Osteoblast (primary cell): ENCODE measurements around the gene HSPA4. TPM values are rescaled to one million over a fixed set of nuclear protein-coding genes. Genes with fewer than 3 reads are reported as not detected.
A peak's percentile ranks its signal among the peaks of the same experiment; 100 is the strongest.
"Not testable (repeated sequence)": the region's sequence is repeated elsewhere in the genome, so short reads cannot be mapped to it uniquely, and the experiment has no call there.

Experiments
- DNase-seq: peaks from one replicate; pipeline ENCODE4 v3.0.0; 2011; ENCODE audit warnings: low spot score, mixed read lengths; ENCODE audit not compliant: insufficient read length; ENCODE audit errors: missing footprints
- H2AFZ ChIP-seq: 2 replicates; pipeline ENCODE4 v1.6.0; 2011; ENCODE audit warnings: mild to moderate bottlenecking, low read length
- H3K27ac ChIP-seq: 2 replicates; pipeline ENCODE4 v1.5.1; 2011; ENCODE audit warnings: mild to moderate bottlenecking, low read depth, low read length, moderate library complexity
- H3K27me3 ChIP-seq: 2 replicates; pipeline ENCODE4 v1.6.0; 2012; ENCODE audit warnings: mild to moderate bottlenecking, control low read depth, inconsistent platforms, low read length, moderate library complexity; ENCODE audit not compliant: insufficient read depth
- H3K36me3 ChIP-seq: 2 replicates; pipeline ENCODE4 v1.5.1; 2011; ENCODE audit warnings: mild to moderate bottlenecking, low read length, control low read depth, moderate library complexity; ENCODE audit not compliant: insufficient read depth
- H3K4me1 ChIP-seq: 2 replicates; pipeline ENCODE4 v1.5.1; 2011; ENCODE audit warnings: mild to moderate bottlenecking, low read length, control low read depth, moderate library complexity; ENCODE audit not compliant: insufficient read depth
- H3K4me2 ChIP-seq: 2 replicates; pipeline ENCODE4 v1.6.0; 2011; ENCODE audit warnings: mild to moderate bottlenecking, low read length; ENCODE audit not compliant: insufficient read depth
- H3K4me3 ChIP-seq: fragments of 200-600 bp; sonication (generic); 3 replicates; pipeline ENCODE4 v1.5.1; 2012; ENCODE audit warnings: mild to moderate bottlenecking, low read length, inconsistent platforms; ENCODE audit not compliant: insufficient read depth
- H3K79me2 ChIP-seq: 2 replicates; pipeline ENCODE4 v1.6.0; 2012; ENCODE audit warnings: mild to moderate bottlenecking, low read length, control low read depth, inconsistent platforms; ENCODE audit not compliant: insufficient read depth
- H3K9me3 ChIP-seq: 2 replicates; pipeline ENCODE4 v1.5.1; 2011; ENCODE audit warnings: low read depth, low read length, control low read depth
- H4K20me1 ChIP-seq: 2 replicates; pipeline ENCODE4 v1.6.0; 2012; ENCODE audit warnings: mild to moderate bottlenecking, low read length, control low read depth; ENCODE audit not compliant: insufficient read depth
- total RNA-seq: library from RNA; depleted of rRNA; stranded (reverse); fragments of >200 nt; gene quantifications from 2 replicates; pipeline ENCODE4 v1.2.3, GENCODE V29; 2012
- TF ChIP-seq, protein P1 (sequence below): IDR thresholded peaks from 2 replicates; pipeline ENCODE4 v1.5.1; 2011; ENCODE audit warnings: mild to moderate bottlenecking, low read depth, low read length, moderate library complexity; ENCODE audit errors: extremely low read depth

Gene HSPA4
- total RNA-seq, 1 donor, result 135 TPM

GRCh38 chr5:133035224-133035623, 16.6 kb upstream of the HSPA4 start:
- no peak overlapping the region for H3K4me3 ChIP-seq
- no peak overlapping the region for H3K4me2 ChIP-seq
- H3K4me1 ChIP-seq, result no peaks in the 10 kb centered on the region
- H3K36me3 ChIP-seq, result no peaks in the 10 kb centered on the region
- DNase-seq, result no peak
- no peaks in the 10 kb centered on the region for H3K27me3 ChIP-seq
- H3K9me3 ChIP-seq, result no peaks in the 10 kb centered on the region
- no peaks in the 10 kb centered on the region for H3K79me2 ChIP-seq
- H4K20me1 ChIP-seq, result no peaks in the 10 kb centered on the region
- TF ChIP-seq, protein P1, sequence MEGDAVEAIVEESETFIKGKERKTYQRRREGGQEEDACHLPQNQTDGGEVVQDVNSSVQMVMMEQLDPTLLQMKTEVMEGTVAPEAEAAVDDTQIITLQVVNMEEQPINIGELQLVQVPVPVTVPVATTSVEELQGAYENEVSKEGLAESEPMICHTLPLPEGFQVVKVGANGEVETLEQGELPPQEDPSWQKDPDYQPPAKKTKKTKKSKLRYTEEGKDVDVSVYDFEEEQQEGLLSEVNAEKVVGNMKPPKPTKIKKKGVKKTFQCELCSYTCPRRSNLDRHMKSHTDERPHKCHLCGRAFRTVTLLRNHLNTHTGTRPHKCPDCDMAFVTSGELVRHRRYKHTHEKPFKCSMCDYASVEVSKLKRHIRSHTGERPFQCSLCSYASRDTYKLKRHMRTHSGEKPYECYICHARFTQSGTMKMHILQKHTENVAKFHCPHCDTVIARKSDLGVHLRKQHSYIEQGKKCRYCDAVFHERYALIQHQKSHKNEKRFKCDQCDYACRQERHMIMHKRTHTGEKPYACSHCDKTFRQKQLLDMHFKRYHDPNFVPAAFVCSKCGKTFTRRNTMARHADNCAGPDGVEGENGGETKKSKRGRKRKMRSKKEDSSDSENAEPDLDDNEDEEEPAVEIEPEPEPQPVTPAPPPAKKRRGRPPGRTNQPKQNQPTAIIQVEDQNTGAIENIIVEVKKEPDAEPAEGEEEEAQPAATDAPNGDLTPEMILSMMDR, result no peak
- H2AFZ ChIP-seq, result no peak overlapping the region
- no peak overlapping the region for H3K27ac ChIP-seq

DNA sequence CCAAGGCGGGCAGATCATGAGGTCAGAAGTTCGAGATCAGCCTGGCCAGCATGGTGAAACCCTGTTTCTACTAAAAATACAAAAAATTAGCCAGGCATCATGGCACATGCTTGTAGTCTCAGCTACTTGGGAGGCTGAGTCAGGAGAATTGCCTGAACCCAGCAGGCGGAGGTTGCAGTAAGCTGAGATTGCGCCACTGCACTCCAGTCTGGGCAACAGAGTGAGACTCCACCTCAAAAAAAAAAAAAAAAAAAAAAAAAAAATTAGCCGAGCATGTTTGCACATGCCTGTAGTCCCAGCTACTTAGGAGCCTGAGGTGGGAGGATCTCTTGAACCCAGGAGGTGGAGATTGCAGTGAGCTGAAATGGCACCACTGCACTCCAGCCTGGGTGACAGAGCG, 15.1 kb upstream of the HSPA4 start:
- H2AFZ ChIP-seq, H3K4me1 ChIP-seq, H3K27me3 ChIP-seq, H3K4me2 ChIP-seq, DNase-seq, H3K27ac ChIP-seq, H3K9me3 ChIP-seq, H4K20me1 ChIP-seq, H3K79me2 ChIP-seq, H3K4me3 ChIP-seq, H3K36me3 ChIP-seq: not testable (repeated sequence)

- Histone ChIP-seq H4K20me1 (no peaks in the 10 kb centered on the region), H3K9me3 (no peaks in the 10 kb centered on the region), H3K4me3 (no peak overlapping the region), H3K4me1 (no peaks in the 10 kb centered on the region), H3K79me2 (no peaks in the 10 kb centered on the region), H2AFZ (peak overlapping the region; percentile 59), H3K4me2 (no peak overlapping the region), H3K36me3 (no peaks in the 10 kb centered on the region), H3K27me3 (no peaks in the 10 kb centered on the region), H3K27ac (no peak overlapping the region)
- TF ChIP-seq, protein P1, result no peak
- no peak for DNase-seq
Observed at GRCh38 chr5:133041157-133041784, 10.5 kb upstream of the HSPA4 start.

- peak overlapping the region; percentile 57 for H2AFZ ChIP-seq
- H3K4me3 ChIP-seq, result no peak overlapping the region
- DNase-seq, result no peak
- H3K9me3 ChIP-seq, result no peaks in the 10 kb centered on the region
- no peaks in the 10 kb centered on the region for H4K20me1 ChIP-seq
- H3K4me1 ChIP-seq, result peaks cover 3% of the 10 kb centered on the region
- H3K27ac ChIP-seq, result no peak overlapping the region
- no peaks in the 10 kb centered on the region for H3K27me3 ChIP-seq
- no peaks in the 10 kb centered on the region for H3K36me3 ChIP-seq
- H3K79me2 ChIP-seq, result no peaks in the 10 kb centered on the region
- TF ChIP-seq, protein P1, result no peak
- H3K4me2 ChIP-seq, result no peak overlapping the region
Observed at GRCh38 chr5:133041910-133042309, 9.9 kb upstream of the HSPA4 start.

DNA sequence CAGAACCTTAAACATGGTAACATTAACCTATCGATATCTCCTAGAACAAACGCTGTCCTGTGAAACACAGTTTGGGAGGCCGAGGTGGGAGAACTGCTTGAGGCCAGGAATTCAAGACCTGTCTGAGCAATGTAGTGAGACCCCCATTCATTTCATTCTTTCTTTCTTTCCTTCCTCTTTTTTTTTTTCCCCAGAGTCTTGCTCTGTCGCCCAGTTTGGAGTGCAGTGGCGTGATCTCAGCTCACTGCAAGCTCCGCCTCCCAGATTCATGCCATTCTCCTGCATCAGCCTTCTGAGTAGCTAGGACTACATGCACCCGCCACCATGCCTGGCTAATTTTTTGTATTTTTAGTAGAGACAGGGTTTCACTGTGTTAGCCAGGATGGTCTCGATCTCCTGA, 5.3 kb upstream of the HSPA4 start:
- H3K9me3 ChIP-seq, H4K20me1 ChIP-seq, H3K4me3 ChIP-seq, DNase-seq, H3K36me3 ChIP-seq, H3K27me3 ChIP-seq, H3K79me2 ChIP-seq: not testable (repeated sequence)
- peak overlapping the region; percentile 48 for H3K4me2 ChIP-seq
- peaks cover 31% of the 10 kb centered on the region for H3K4me1 ChIP-seq
- peak overlapping the region; percentile 63 for H3K27ac ChIP-seq
- peak overlapping the region; percentile 82 for H2AFZ ChIP-seq
